H9 (cell line): ENCODE data around the gene KCNA4. TPM values are rescaled to one million over a fixed set of nuclear protein-coding genes. Genes with fewer than 3 reads are reported as not detected.

ENCODE experiments used
- DNase-seq: peaks from one replicate; pipeline ENCODE4 v3.0.0-alpha.2; 2017
- H2AFZ ChIP-seq: one replicate; pipeline ENCODE4 v1.6.1; 2013; ENCODE audit warnings: mild to moderate bottlenecking, low read length, control low read depth, moderate library complexity
- H2AK5ac ChIP-seq: 2 replicates; pipeline ENCODE4 v1.6.1; 2013; ENCODE audit warnings: low read length, control low read depth, mixed read lengths; ENCODE audit not compliant: insufficient read length
- H2BK120ac ChIP-seq: one replicate; pipeline ENCODE4 v1.6.1; 2013; ENCODE audit warnings: low read depth, mild to moderate bottlenecking, low read length, control low read depth, inconsistent platforms; ENCODE audit not compliant: poor library complexity, severe bottlenecking
- H2BK12ac ChIP-seq: 2 replicates; pipeline ENCODE4 v1.6.1; 2013; ENCODE audit warnings: low read length, control low read depth, mixed read lengths, low read depth; ENCODE audit not compliant: insufficient read length
- H2BK15ac ChIP-seq: 2 replicates; pipeline ENCODE4 v1.6.1; 2013; ENCODE audit warnings: low read depth, low read length, control low read depth
- H2BK20ac ChIP-seq: one replicate; pipeline ENCODE4 v1.6.1; 2013; ENCODE audit warnings: low read depth, mild to moderate bottlenecking, low read length, control low read depth, inconsistent platforms; ENCODE audit not compliant: poor library complexity, severe bottlenecking
- H2BK5ac ChIP-seq: 2 replicates; pipeline ENCODE4 v1.6.1; 2013; ENCODE audit warnings: low read length, control low read depth, mixed read lengths; ENCODE audit not compliant: insufficient read length
- H3K14ac ChIP-seq: 2 replicates; pipeline ENCODE4 v1.6.1; 2013; ENCODE audit warnings: low read length, control low read depth; ENCODE audit not compliant: insufficient read depth
- H3K18ac ChIP-seq: 2 replicates; pipeline ENCODE4 v1.6.1; 2013; ENCODE audit warnings: low read depth, mild to moderate bottlenecking, mixed read lengths, low read length, control low read depth; ENCODE audit not compliant: insufficient read length
- H3K23ac ChIP-seq: 2 replicates; pipeline ENCODE4 v1.6.1; 2013; ENCODE audit warnings: low read length, control low read depth, mixed read lengths, low read depth; ENCODE audit not compliant: insufficient read length
- H3K23me2 ChIP-seq: 2 replicates; pipeline ENCODE4 v1.6.1; 2013; ENCODE audit warnings: low read depth, mild to moderate bottlenecking, mixed read lengths, low read length, control low read depth; ENCODE audit not compliant: insufficient read length, poor library complexity, severe bottlenecking
- H3K27ac ChIP-seq: 2 replicates; pipeline ENCODE4 v1.5.1; 2013; ENCODE audit warnings: low read length, control low read depth, mixed read lengths, low read depth; ENCODE audit not compliant: insufficient read length
- H3K27me3 ChIP-seq: 2 replicates; pipeline ENCODE4 v1.6.1; 2013; ENCODE audit warnings: low read length, control low read depth, inconsistent platforms; ENCODE audit not compliant: insufficient read depth
- H3K4ac ChIP-seq: 2 replicates; pipeline ENCODE4 v1.6.1; 2013; ENCODE audit warnings: low read depth, mild to moderate bottlenecking, control low read depth, inconsistent platforms, low read length, moderate library complexity
- H3K4me1 ChIP-seq: 2 replicates; pipeline ENCODE4 v1.6.1; 2013; ENCODE audit warnings: low read length, control low read depth, inconsistent platforms; ENCODE audit not compliant: insufficient read depth
- H3K4me2 ChIP-seq: 2 replicates; pipeline ENCODE4 v1.6.1; 2013; ENCODE audit warnings: low read length, control low read depth, mixed read lengths; ENCODE audit not compliant: insufficient read length, insufficient read depth
- H3K56ac ChIP-seq: 2 replicates; pipeline ENCODE4 v1.6.1; 2013; ENCODE audit warnings: low read depth, mild to moderate bottlenecking, mixed read lengths, low read length, control low read depth; ENCODE audit not compliant: insufficient read length
- H3K79me1 ChIP-seq: 2 replicates; pipeline ENCODE4 v1.6.1; 2013; ENCODE audit warnings: low read depth, mild to moderate bottlenecking, moderate library complexity, low read length, control low read depth, inconsistent platforms; ENCODE audit not compliant: insufficient read depth, poor library complexity, severe bottlenecking
- H3K79me2 ChIP-seq: 2 replicates; pipeline ENCODE4 v1.6.1; 2013; ENCODE audit warnings: low read length, control low read depth, inconsistent platforms; ENCODE audit not compliant: insufficient read depth
- H3K9ac ChIP-seq: 2 replicates; pipeline ENCODE4 v1.6.1; 2013; ENCODE audit warnings: low read length, control low read depth, mixed read lengths; ENCODE audit not compliant: insufficient read length; ENCODE audit errors: extremely low read depth
- H3K9me3 ChIP-seq: one replicate; pipeline ENCODE4 v1.6.1; 2013; ENCODE audit warnings: low read depth, low read length, inconsistent platforms; ENCODE audit not compliant: control insufficient read depth
- H3T11ph ChIP-seq: one replicate; pipeline ENCODE4 v1.6.1; 2013; ENCODE audit warnings: mild to moderate bottlenecking, low read length, control low read depth, inconsistent platforms
- H4K20me1 ChIP-seq: one replicate; pipeline ENCODE4 v1.6.1; 2013; ENCODE audit not compliant: control insufficient read depth, insufficient read length, insufficient read depth
- H4K5ac ChIP-seq: 2 replicates; pipeline ENCODE4 v1.6.1; 2013; ENCODE audit warnings: low read depth, mild to moderate bottlenecking, mixed read lengths, low read length, control low read depth; ENCODE audit not compliant: insufficient read length
- H4K8ac ChIP-seq: replicated peaks from 2 replicates; pipeline ENCODE4 v1.6.1; 2013; ENCODE audit warnings: low read length, control low read depth, mixed read lengths, low read depth; ENCODE audit not compliant: insufficient read length
- H4K91ac ChIP-seq: 2 replicates; pipeline ENCODE4 v1.6.1; 2013; ENCODE audit warnings: low read depth, mild to moderate bottlenecking, moderate library complexity, mixed read lengths, low read length, control low read depth; ENCODE audit not compliant: insufficient read length
- H3K27ac Mint-ChIP-seq, 3 experiments: 2 replicates in 2 of 3; 3 replicates in 1 of 3; pipeline ENCODE4 v1.8.0; 2020 to 2021; ENCODE audit warnings: mixed read lengths in 3 of 3, mild to moderate bottlenecking in 1 of 3, moderate library complexity in 1 of 3
- H3K27me3 Mint-ChIP-seq: 2 replicates; pipeline ENCODE4 v1.8.0; 2021; ENCODE audit warnings: low read depth, mild to moderate bottlenecking, moderate library complexity, mixed read lengths
- H3K36me3 Mint-ChIP-seq, 3 experiments: 2 replicates in 2 of 3; 3 replicates in 1 of 3; pipeline ENCODE4 v1.8.0; 2020 to 2021; ENCODE audit warnings: low read depth in 3 of 3, mixed read lengths in 3 of 3; ENCODE audit not compliant: insufficient read depth in 1 of 3
- H3K4me1 Mint-ChIP-seq, 2 experiments: 2 replicates each; pipeline ENCODE4 v1.8.0; 2020; ENCODE audit warnings: mixed read lengths in 2 of 2
- H3K4me3 Mint-ChIP-seq, 2 experiments: 2 replicates in 1 of 2; 3 replicates in 1 of 2; pipeline ENCODE4 v1.8.0; 2020 to 2021; ENCODE audit warnings: mild to moderate bottlenecking in 2 of 2, mixed read lengths in 2 of 2, moderate library complexity in 1 of 2
- H3K9me3 Mint-ChIP-seq, 2 experiments: 2 replicates in 1 of 2; 3 replicates in 1 of 2; pipeline ENCODE4 v1.8.0; 2020; ENCODE audit warnings: mild to moderate bottlenecking in 2 of 2, mixed read lengths in 2 of 2, moderate library complexity in 1 of 2
- CTCF ChIP-seq: fragments of 200-600 bp; sonication (generic); conservative IDR thresholded peaks from 3 replicates; pipeline ENCODE4 v1.8.0; 2021; ENCODE audit warnings: antibody characterized with exemption, mild to moderate bottlenecking
- whole genome bisulfite sequencing: extraction: QIAGEN DNeasy Blood & Tissue Kit; methylation state at CpG from one replicate; pipeline ENCODE4 v1.1.7; 2013; ENCODE audit warnings: missing lambda C conversion rate, low lambda C conversion rate, mixed read lengths; ENCODE audit not compliant: insufficient read length; ENCODE audit errors: extremely low coverage; 5-methylcytosine and 5-hydroxymethylcytosine counted together
- total RNA-seq: library from RNA; stranded (reverse); gene quantifications from 2 replicates; pipeline ENCODE4 v1.2.1, GENCODE V29; 2021

The KCNA4 gene
- total RNA-seq, 1 experiment from 2014 or later: not detected

GRCh38 chr11:30049214-30049613 is 32.4 kb upstream of the KCNA4 start:
- Histone ChIP-seq H4K8ac (no peak overlapping the region), H2BK20ac (no peak overlapping the region), H2BK15ac (no peak overlapping the region), H3K27ac (no peak overlapping the region), H2AK5ac (no peak overlapping the region), H3K4me1 (no peaks in the 10 kb centered on the region), H2BK120ac (no peak overlapping the region), H3K56ac (no peak overlapping the region), H4K5ac (no peak overlapping the region), H3T11ph (no peak overlapping the region), H3K79me1 (no peaks in the 10 kb centered on the region), H3K18ac (no peak overlapping the region), H4K91ac (no peak overlapping the region), H3K4ac (no peak overlapping the region), H3K79me2 (no peaks in the 10 kb centered on the region), H3K14ac (no peak overlapping the region), H2BK12ac (no peak overlapping the region), H3K9ac (no peak overlapping the region), H4K20me1 (no peaks in the 10 kb centered on the region), H2BK5ac (no peak overlapping the region), H3K23me2 (no peaks in the 10 kb centered on the region), H3K4me2 (no peak overlapping the region), H3K23ac (no peak overlapping the region), H3K9me3 (no peaks in the 10 kb centered on the region), H3K27me3 (no peaks in the 10 kb centered on the region), H2AFZ (no peak overlapping the region)
- Mint-ChIP-seq H3K27ac (no peak overlapping the region), H3K36me3 (no peaks in the 10 kb centered on the region), H3K4me1 (no peaks in the 10 kb centered on the region), H3K9me3 (peaks cover 0 to 2% of the 10 kb centered on the region in 2 experiments; a peak in 1 of 5 replicates), H3K27me3 (peaks cover 35% of the 10 kb centered on the region), H3K4me3 (no peak overlapping the region)
- no peak for DNase-seq
- WGBS: no CpG with 5 or more reads among the region's 2 CpGs
- peak; percentile 43 for TF ChIP-seq CTCF
